NCI-H1417 treated with DMSO at 0.1 percent for 48 hours (cell line): Measurements from ENCODE around the gene ERCC6L2.

Experiments used
- DNase-seq: peaks from one replicate; lab custom pipeline; 2025; lab: John Stamatoyannopoulos, UW

ERCC6L2 gene

GRCh38 chr9:95870352-95870751, 5.1 kb upstream of the ERCC6L2 start:
- no peak for DNase-seq

- DNase-seq, result no peak
Observed at GRCh38 chr9:95870906-95871305, 4.6 kb upstream of the ERCC6L2 start.

- no peak for DNase-seq
Observed at GRCh38 chr9:95874303-95874988, 1.0 kb upstream of the ERCC6L2 start.

- DNase-seq, result no peak
Observed at GRCh38 chr9:95874989-95875304, 544 bp upstream of the ERCC6L2 start.

- DNase-seq, result no peak
Observed at GRCh38 chr9:95876138-95876444, 600 bp downstream of the ERCC6L2 start.

- DNase-seq, result no peak
Observed at GRCh38 chr9:95876595-95876994, 1.1 kb downstream of the ERCC6L2 start.

GRCh38 chr9:95877984-95878383, 2.5 kb downstream of the ERCC6L2 start:
- no peak for DNase-seq

- DNase-seq, result no peak
Observed at GRCh38 chr9:95879591-95879990, 4.1 kb downstream of the ERCC6L2 start.

- no peak for DNase-seq
Observed at GRCh38 chr9:95880021-95880690, 4.7 kb downstream of the ERCC6L2 start.

- no peak for DNase-seq
Observed at GRCh38 chr9:95887926-95888497, 12.5 kb downstream of the ERCC6L2 start.

- no peak for DNase-seq
Observed at GRCh38 chr9:95890594-95890993, 15.1 kb downstream of the ERCC6L2 start.

- DNase-seq, result no peak
Observed at GRCh38 chr9:95891067-95891671, 15.7 kb downstream of the ERCC6L2 start.

GRCh38 chr9:95892690-95893089, 17.2 kb downstream of the ERCC6L2 start:
- DNase-seq, result no peak

- DNase-seq, result no peak
Observed at GRCh38 chr9:95896580-95896979, 21.1 kb downstream of the ERCC6L2 start.

- DNase-seq, result no peak
Observed at GRCh38 chr9:95901506-95901905, 26.0 kb downstream of the ERCC6L2 start.

- DNase-seq, result no peak
Observed at GRCh38 chr9:95903398-95903797, 27.9 kb downstream of the ERCC6L2 start.

GRCh38 chr9:95907794-95908193, 32.3 kb downstream of the ERCC6L2 start:
- no peak for DNase-seq

- DNase-seq, result no peak
Observed at GRCh38 chr9:95910023-95910707, 34.7 kb downstream of the ERCC6L2 start.

- DNase-seq, result no peak
Observed at GRCh38 chr9:95910770-95911340, 35.4 kb downstream of the ERCC6L2 start.

GRCh38 chr9:95912773-95913172, 37.3 kb downstream of the ERCC6L2 start:
- no peak for DNase-seq

GRCh38 chr9:95920017-95920416, 44.5 kb downstream of the ERCC6L2 start:
- no peak for DNase-seq

GRCh38 chr9:95923794-95924193, 48.3 kb downstream of the ERCC6L2 start:
- DNase-seq, result no peak
